GM12878 (cell line): Measurements from ENCODE around the gene ATF6B. TPM values are rescaled to one million over a fixed set of nuclear protein-coding genes. Genes with fewer than 3 reads are reported as not detected.

ENCODE experiments used
- ATAC-seq: fragments of 200-7000 bp; cut with Tn5 transposase; 3 replicates; pipeline ENCODE4 v1.9.1; 2020; ENCODE audit warnings: mild to moderate bottlenecking, moderate library complexity
- BruUV-seq: library from RNA; stranded (reverse); fragments of 400-500 nt; replicated peaks from 2 replicates; lab custom pipeline; 2021; lab: Mats Ljungman, UMichigan
- CTCF ChIA-PET: fragments of 300-600 bp; sonication (Branson Sonifier 250); formaldehyde crosslinking; extraction: SDS; loops from one replicate; lab custom pipeline; 2021; ENCODE audit warnings: inconsistent platforms; lab: Yijun Ruan, JAX
- POLR2A ChIA-PET: fragments of 350-600 bp; formaldehyde crosslinking; extraction: SDS; loops from one replicate; lab custom pipeline; 2021; ENCODE audit warnings: inconsistent platforms; lab: Charles Lee
- RAD21 ChIA-PET: fragments of 300-600 bp; sonication (Branson Sonifier 250); formaldehyde crosslinking; loops from one replicate; lab custom pipeline; 2023; ENCODE audit warnings: antibody characterized with exemption; ENCODE audit not compliant: unreplicated experiment; lab: Charles Lee
- SMC1A ChIA-PET: fragments of 300-600 bp; sonication (Branson Sonifier 250); formaldehyde crosslinking; loops from one replicate; lab custom pipeline; 2023; ENCODE audit not compliant: unreplicated experiment, uncharacterized antibody; lab: Charles Lee
- DNase-seq: peaks from one replicate; pipeline ENCODE4 v3.0.0-alpha.2; 2011; ENCODE audit warnings: low read depth, low spot score
- FAIRE-seq: peaks from 3 replicates; lab custom pipeline; 2011; peaks lifted over from hg19 to GRCh38; lab: Jason Lieb, UNC
- H2AFZ ChIP-seq: 2 replicates; pipeline ENCODE4 v1.6.0; 2011; ENCODE audit warnings: low read depth, low read length, control low read depth; ENCODE audit not compliant: control insufficient read depth
- H3K27ac ChIP-seq: 2 replicates; pipeline ENCODE4 v1.5.1; 2011; ENCODE audit warnings: control low read depth; ENCODE audit not compliant: control insufficient read depth, insufficient read depth
- H3K27me3 ChIP-seq, 2 experiments: replicated peaks in 1 of 2; 2 replicates each; pipeline versions ENCODE4 v1.6.0 to v1.6.1; 2011; ENCODE audit warnings: low read length in 1 of 2; ENCODE audit not compliant: control insufficient read depth in 2 of 2, insufficient read depth in 2 of 2
- H3K36me3 ChIP-seq, 2 experiments: 2 replicates each; pipeline ENCODE4 v1.5.1; 2011; ENCODE audit warnings: low read length in 1 of 2; ENCODE audit not compliant: control insufficient read depth in 2 of 2, insufficient read depth in 2 of 2
- H3K4me1 ChIP-seq: 2 replicates; pipeline ENCODE4 v1.6.1; 2011; ENCODE audit warnings: mild to moderate bottlenecking, low read length, moderate library complexity, mixed read lengths; ENCODE audit not compliant: control insufficient read depth, insufficient read depth
- H3K4me2 ChIP-seq: 2 replicates; pipeline ENCODE4 v1.6.0; 2011; ENCODE audit warnings: control low read depth; ENCODE audit not compliant: control insufficient read depth, insufficient read depth
- H3K4me3 ChIP-seq: fragments of 200-600 bp; sonication (generic); 2 replicates; pipeline ENCODE4 v1.5.1; 2016
- H3K79me2 ChIP-seq: 2 replicates; pipeline ENCODE4 v1.6.0; 2011; ENCODE audit warnings: low read length; ENCODE audit not compliant: control insufficient read depth, insufficient read depth
- H3K9ac ChIP-seq: 2 replicates; pipeline ENCODE4 v1.8.0; 2011; ENCODE audit warnings: low read length, control low read depth, mixed read lengths; ENCODE audit not compliant: control insufficient read depth, insufficient read depth
- H3K9me3 ChIP-seq: replicated peaks from 3 replicates; pipeline ENCODE4 v1.5.1; 2011; ENCODE audit warnings: mild to moderate bottlenecking, low read length; ENCODE audit not compliant: control insufficient read depth, insufficient read depth
- H4K20me1 ChIP-seq: 2 replicates; pipeline ENCODE4 v1.6.0; 2011; ENCODE audit not compliant: control insufficient read depth, insufficient read depth
- CUX1 ChIP-seq: IDR thresholded peaks from 2 replicates; pipeline ENCODE4 v1.6.1; 2012; ENCODE audit warnings: improper control_type of control experiment, low read depth, low read length; ENCODE audit not compliant: insufficient replicate concordance
- IRF3 ChIP-seq: fragments of 450-650 bp; IDR thresholded peaks from 2 replicates; pipeline ENCODE4 v1.6.1; 2014; ENCODE audit warnings: mild to moderate bottlenecking
- MYB ChIP-seq: fragments of 150-350 bp; IDR thresholded peaks from 2 replicates; pipeline ENCODE4 v1.6.1; 2014; ENCODE audit warnings: mild to moderate bottlenecking, low read depth, low read length, borderline replicate concordance
- SIN3A ChIP-seq: IDR thresholded peaks from 2 replicates; pipeline ENCODE4 v1.6.1; 2012; ENCODE audit warnings: low read depth, low read length, improper control_type of control experiment
- SRF ChIP-seq, 2 experiments: IDR thresholded peaks; 2 replicates each; pipeline ENCODE4 v1.6.1; 2011; ENCODE audit warnings: low read depth in 2 of 2, low read length in 2 of 2, mild to moderate bottlenecking in 1 of 2, moderate library complexity in 1 of 2
- ZBTB11 ChIP-seq: fragments of 450-650 bp; formaldehyde crosslinking; IDR thresholded peaks from 2 replicates; pipeline ENCODE4 v1.5.0; 2022; ENCODE audit warnings: mild to moderate bottlenecking, missing genetic modification characterization
- WGBS: methylation state at CpG from one replicate; pipeline ENCODE4 v1.1.6; 2016; ENCODE audit warnings: low lambda C conversion rate; ENCODE audit not compliant: insufficient replicate concordance, insufficient coverage; ENCODE audit errors: missing lambda C conversion rate; 5-methylcytosine and 5-hydroxymethylcytosine counted together
- in situ Hi-C: fragments of 300-500 bp; cut with MboI; formaldehyde crosslinking; loops from 9 replicates; pipeline ENCODE4 v1.14.3; 2018; ENCODE audit warnings: mixed read lengths
- intact Hi-C: fragments of 100-400 bp; cut with micrococcal nuclease; formaldehyde crosslinking; loops from one replicate; pipeline ENCODE4 v1.14.2; 2022; ENCODE audit not compliant: unreplicated experiment
- polyA plus RNA-seq, 11 experiments: library from polyadenylated mRNA; depleted of rRNA in 4 of 11; unstranded in 6 of 11; stranded (reverse) in 5 of 11; fragments of >200 nt; fragmentation: Nextera tagmentation in 4 of 11; fragmentation: Illumina TruSeq in 1 of 11; extraction: Ambion mirVana in 4 of 11; extraction: Trizol in 1 of 11; gene quantifications; 1 replicate in 1 of 11; 2 replicates in 10 of 11; pipeline versions ENCODE4 v1.2.1 to v1.2.3, GENCODE V29; 2011 to 2016; ENCODE audit warnings: inconsistent platforms in 2 of 11, missing spikeins in 2 of 11, low read depth in 1 of 11
- total RNA-seq, 4 experiments: library from RNA; depleted of rRNA in 3 of 4; stranded (reverse); fragments of >200 nt in 3 of 4; fragmentation: Illumina TruSeq in 1 of 4; extraction: Trizol in 1 of 4; gene quantifications; 2 replicates each; pipeline versions ENCODE4 v1.2.1 to v1.2.3, GENCODE V29; 2013 to 2021
- TF ChIP-seq, protein P1 (sequence below): fragments of 150-350 bp; IDR thresholded peaks from 2 replicates; pipeline ENCODE4 v1.6.1; 2016; ENCODE audit warnings: low read depth, low read length

ATF6B gene
- total and polyA plus RNA-seq, 10 of the 15 experiments (the other 5 are each of a cell fraction or from before 2014, with no cell fraction given): 13.6 to 83.9 (median 44.0) TPM

GRCh38 chr6:32156891-32157290, 28.8 kb upstream of the ATF6B start:
- no peak overlapping the region for H2AFZ ChIP-seq
- ChIA-PET SMC1A (no interaction called here), RAD21 (no interaction called here), CTCF (no interaction called here), POLR2A (no interaction called here)
- FAIRE-seq (no peak), DNase-seq (no peak), ATAC-seq (no peak)
- intact Hi-C loops: loop anchor here (10.0 kb wide), 1 partner anchor 112 kb away; no protein-coding TSS in a partner anchor
- no peak overlapping the region for H3K4me2 ChIP-seq
- H3K4me1 ChIP-seq: peaks cover 3% of the 10 kb centered on the region; the same call in 1 of the 2 replicates
- no peak overlapping the region for H3K27ac ChIP-seq
- no peaks in the 10 kb centered on the region; a peak in 2 of 4 replicates for H3K36me3 ChIP-seq
- H3K9ac ChIP-seq: no peak overlapping the region
- H3K27me3 ChIP-seq: peaks cover 0 to 2% of the 10 kb centered on the region in 2 experiments; a peak in 3 of 4 replicates
- no peak for TF ChIP-seq SRF (IDR thresholded peaks at IDR 0.05; ENCODE audit: low read depth in 2 of 2, low read length in 2 of 2)
- TF ChIP-seq MYB: no peak
- no peak for TF ChIP-seq SIN3A
- no peak for TF ChIP-seq IRF3
- no peak for TF ChIP-seq ZBTB11
- TF ChIP-seq, protein P1, sequence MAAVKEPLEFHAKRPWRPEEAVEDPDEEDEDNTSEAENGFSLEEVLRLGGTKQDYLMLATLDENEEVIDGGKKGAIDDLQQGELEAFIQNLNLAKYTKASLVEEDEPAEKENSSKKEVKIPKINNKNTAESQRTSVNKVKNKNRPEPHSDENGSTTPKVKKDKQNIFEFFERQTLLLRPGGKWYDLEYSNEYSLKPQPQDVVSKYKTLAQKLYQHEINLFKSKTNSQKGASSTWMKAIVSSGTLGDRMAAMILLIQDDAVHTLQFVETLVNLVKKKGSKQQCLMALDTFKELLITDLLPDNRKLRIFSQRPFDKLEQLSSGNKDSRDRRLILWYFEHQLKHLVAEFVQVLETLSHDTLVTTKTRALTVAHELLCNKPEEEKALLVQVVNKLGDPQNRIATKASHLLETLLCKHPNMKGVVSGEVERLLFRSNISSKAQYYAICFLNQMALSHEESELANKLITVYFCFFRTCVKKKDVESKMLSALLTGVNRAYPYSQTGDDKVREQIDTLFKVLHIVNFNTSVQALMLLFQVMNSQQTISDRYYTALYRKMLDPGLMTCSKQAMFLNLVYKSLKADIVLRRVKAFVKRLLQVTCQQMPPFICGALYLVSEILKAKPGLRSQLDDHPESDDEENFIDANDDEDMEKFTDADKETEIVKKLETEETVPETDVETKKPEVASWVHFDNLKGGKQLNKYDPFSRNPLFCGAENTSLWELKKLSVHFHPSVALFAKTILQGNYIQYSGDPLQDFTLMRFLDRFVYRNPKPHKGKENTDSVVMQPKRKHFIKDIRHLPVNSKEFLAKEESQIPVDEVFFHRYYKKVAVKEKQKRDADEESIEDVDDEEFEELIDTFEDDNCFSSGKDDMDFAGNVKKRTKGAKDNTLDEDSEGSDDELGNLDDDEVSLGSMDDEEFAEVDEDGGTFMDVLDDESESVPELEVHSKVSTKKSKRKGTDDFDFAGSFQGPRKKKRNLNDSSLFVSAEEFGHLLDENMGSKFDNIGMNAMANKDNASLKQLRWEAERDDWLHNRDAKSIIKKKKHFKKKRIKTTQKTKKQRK: no peak
- TF ChIP-seq CUX1: no peak
- H3K9me3 ChIP-seq: no peaks in the 10 kb centered on the region
- WGBS: 63% methylated on average over 9 of the region's 9 CpGs
- no TSS peak for BruUV-seq
- in situ Hi-C loops: no loop called here
- no peak overlapping the region for H3K4me3 ChIP-seq
- no peaks in the 10 kb centered on the region for H3K79me2 ChIP-seq
- H4K20me1 ChIP-seq: no peaks in the 10 kb centered on the region
